GM18511 (cell line): Measurements from ENCODE around the gene ST8SIA5.

Source experiments
- ATAC-seq: cut with Tn5 transposase; IDR thresholded peaks from one replicate; pipeline ENCODE4 v1.9.1; 2021; ENCODE audit warnings: mild to moderate bottlenecking, moderate library complexity; ENCODE audit not compliant: unreplicated experiment

Gene ST8SIA5

DNA sequence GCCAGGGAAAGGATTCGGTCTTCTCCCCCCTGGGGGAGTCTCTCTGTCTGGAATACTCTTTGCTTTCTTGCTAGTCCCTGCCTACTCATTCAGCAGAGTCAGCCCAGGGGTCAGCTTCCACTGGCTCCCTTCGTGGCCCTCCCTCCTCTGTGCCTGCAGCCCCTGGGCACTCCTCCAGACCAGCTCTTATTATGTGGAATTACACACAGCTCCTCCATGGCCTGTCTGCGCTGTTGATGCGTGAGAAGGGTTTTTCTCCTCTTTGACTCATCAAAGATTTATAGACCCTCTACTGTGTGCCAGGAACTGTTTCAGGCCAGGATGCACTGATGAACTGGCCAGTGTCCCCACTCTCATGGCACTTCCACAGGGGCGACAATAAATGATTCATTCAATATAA, 44.4 kb downstream of the ST8SIA5 start:
- ATAC-seq: no peak

DNA sequence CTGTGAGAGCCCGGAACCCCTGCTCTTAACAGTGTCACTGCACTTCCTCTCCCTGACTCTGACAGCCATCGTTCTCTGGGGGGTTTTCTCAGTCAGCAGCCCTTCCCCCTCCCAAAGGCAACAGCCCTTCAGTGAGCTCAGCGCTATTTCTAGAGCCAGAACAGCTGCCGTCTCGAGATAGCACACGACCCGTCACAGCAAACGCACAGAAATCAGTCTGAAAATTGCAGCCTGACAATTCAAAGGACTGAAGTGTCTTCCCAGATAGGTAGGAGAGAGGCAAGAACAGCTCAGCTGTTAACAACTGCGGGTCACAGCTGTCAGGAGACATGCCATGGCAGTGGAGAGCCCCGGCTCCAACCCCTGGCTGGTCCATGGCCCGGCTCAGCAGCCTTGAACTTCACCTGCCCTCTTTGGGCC, 45.4 kb downstream of the ST8SIA5 start:
- peak; percentile 80 for ATAC-seq

DNA sequence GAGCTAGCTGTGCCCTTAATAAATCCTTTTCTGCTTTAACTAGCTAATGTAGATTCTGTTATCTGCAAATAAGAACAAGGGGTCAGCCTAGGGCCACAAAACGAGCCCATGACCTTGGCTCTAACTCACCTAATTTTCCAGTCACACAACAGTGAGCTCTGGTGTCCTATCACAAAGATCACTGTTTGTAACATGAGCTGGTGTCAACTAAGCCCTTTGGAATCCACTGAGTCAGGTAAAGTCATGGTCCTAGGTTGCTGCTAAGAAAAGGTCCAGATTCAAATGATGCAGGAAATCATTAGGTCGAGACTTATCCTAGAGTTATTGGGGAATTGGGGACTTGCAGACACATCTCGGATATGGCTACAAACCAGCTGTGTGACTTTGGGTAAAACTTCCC, 49.9 kb downstream of the ST8SIA5 start:
- ATAC-seq: no peak

DNA sequence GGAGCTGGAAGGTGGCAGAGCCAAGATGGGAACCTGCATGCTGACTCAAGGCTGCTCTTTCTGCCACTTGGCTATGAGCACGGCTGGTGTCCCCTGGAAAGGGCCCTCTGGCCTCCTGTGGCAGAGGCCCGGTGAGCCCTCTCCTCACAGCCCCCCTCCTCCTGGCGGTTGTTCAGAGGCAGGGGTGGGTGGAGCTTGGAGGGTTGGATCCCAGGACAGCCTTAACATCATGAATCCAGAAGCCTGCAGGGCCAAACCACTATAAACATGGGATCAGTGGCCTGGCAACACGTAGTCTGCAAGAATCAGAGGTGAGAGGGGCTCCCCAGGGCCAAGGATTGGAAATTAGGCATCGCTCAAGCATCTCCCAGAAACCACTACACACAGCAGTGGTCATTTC, 51.3 kb downstream of the ST8SIA5 start:
- ATAC-seq: no peak

DNA sequence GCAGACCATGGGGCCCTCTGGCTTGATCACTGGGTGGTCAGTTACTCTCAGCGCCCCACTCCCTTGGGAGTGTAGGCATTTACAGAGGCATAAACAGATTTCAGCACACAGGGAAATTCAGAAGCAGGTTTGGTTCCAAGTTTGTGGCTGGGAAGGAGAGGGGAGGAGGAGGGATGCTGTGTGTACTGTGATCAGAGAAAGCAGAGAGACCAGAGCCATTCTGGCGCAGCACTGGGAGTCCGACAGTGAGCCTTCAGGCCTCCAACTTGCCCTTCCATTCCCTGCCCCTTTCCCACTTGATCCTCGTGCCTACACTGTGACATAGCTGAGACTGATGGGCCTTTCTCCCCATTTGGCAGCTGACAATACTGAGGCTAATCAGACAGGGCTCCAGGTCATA, 52.0 kb downstream of the ST8SIA5 start:
- ATAC-seq: no peak

DNA sequence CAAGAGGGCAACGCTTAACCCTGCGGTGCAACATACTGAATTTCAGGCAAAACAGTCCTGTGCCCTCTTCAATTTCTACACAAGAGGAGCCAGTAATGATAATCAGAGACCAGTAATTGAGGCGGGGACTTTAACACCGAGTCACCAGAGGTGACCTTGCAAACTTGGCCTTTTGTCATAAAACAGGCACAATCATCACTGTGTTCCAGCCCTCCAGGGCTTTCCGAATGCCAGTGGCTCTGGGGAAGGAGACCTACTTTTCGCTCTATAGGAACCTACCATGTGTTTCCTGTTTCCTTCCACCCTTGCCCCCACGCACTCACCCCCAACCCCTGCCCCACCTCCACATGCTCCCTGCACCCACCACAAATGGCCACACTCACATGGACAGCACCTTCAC, 52.7 kb downstream of the ST8SIA5 start:
- no peak for ATAC-seq

DNA sequence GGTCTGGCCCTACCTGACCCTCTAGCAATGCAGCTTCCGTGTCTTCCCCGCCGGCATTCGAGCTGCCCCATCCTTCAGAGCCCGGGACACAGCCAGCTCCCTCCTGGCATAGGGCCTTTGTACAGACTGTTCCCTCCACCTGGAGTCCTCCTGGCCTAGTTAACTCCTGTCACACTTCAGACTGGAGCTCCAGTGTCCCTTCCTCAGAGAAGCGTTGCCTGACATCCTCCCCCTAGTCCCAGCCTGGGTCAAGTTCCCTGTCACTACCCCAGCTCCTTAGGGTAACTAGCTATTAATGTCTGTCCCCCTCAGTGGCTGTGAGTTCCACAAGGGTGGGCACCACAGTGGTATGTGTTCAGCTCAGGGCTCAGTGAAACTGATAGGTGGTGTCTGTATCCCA, 54.4 kb downstream of the ST8SIA5 start:
- no peak for ATAC-seq

DNA sequence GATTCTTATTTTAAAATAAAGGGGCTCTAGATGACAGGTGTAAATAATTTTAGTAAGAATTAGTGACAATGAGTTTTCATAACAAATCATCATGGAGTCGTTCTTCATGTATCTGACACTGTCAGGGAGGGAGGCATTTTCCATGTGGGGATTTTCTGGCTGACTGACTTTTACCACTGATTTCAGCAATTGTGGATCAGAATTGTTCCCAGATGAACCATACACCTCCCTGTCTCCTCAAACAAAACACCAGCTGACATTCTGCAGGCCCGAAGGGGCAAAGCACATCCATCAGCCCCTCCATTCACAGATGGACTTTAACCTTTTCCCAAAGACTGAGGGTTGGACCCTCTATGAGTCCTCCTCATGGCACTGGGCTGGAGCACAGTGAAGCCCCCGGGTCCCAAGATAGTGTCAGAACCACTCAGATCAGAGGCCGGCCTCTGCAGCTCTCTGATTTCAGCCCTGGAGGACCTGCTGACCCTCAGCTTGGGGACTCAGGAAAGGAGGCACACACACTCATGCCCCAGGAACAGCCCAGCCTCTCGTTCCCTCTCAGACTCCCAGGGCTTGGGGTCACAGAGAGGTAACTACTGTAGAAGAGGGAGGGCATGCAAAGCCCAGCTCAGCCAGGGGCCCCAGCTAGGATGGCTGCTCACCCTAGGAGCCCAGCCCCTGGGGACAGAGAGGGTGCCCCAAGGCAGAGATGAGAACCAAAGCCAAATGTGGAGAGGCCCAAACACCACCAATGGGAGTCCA, 56.6 kb downstream of the ST8SIA5 start:
- no peak for ATAC-seq

DNA sequence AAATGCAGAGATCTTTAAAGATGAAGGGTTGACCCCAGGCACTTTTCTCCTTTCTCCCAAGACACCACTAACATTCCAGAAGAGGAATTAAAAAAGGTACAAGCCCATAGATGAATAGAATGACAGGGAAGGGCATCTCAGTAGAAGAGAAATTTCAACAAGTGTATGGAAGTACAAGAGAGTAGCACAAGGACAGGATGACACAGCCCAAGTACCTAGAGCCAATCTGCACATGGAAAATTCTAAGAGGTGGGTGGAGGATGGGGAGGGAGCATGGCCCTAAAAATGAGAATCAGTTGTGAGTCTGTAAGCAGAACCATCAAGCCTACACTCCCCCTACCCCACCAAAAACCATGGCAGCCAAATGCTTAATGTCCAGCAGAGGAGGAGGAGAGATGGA, 60.2 kb downstream of the ST8SIA5 start:
- ATAC-seq: no peak

DNA sequence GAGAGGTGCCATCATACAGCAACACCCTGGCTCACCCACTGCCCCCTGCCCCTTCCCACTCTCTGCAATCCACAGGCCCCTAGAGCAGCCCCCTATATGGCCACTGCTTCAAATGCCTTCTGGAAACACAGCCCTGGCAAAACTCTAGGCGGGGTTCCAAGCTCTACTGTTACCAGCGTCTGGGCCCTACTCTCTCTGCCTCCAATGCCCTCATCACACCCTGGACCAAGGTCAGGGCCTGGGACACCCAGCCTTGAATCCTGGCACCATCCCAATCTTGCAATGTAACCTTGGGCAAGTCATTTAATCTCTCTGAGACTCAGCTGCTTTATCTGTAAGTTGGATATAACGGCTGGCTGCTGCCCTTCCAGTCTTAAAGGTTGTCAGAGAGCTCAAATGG, 60.6 kb downstream of the ST8SIA5 start:
- no peak for ATAC-seq

DNA sequence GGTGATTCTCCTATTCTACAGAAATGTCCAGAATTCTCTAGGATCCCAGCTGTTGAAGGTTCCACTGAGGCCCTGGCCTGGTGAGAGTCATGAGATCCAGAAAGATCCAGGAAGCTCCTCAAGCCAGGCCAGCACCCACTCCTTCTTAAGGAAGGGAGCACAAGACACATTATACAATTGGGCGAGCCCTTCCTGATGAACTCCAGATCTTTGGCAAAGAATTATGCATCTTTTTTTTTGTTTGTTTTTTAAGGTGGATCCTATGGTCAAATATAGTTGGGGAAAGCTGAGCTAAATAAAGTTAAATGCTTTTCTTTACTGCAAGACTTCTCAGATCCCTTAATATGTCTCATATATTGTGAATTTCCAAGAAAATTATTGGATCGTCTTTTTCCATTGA, 62.9 kb downstream of the ST8SIA5 start:
- no peak for ATAC-seq

DNA sequence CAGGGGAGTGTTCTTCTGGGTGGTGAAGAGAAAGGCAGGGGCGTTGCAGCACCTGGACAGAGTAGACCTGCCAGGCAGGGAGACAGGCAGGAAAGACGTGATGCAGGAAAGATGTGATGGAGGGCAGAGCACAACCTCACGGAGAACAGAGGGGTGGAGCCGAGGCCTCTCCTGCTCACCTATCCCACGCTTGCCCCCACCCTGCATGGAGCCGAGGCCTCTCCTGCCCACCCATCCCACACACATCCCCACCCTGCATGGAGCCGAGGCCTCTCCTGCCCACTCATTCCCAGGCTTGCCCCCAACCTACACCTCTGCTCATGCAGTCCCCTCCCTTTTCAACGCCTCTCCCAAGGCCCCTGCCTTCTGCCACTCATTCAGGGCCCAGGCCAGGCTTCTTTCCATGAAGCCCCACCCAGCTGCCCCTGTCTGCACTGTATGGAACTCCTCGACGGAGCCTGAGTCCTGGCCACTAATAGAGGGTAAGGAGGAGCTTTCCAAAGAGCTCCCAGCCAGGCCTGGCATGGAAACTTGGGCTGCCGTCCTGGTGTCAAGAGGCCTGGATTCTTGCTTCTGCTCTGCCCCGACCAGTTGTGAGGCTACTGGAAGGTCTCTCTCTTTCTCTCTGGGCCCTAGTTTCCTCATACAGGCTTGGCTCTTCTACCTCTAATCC, 67.9 kb downstream of the ST8SIA5 start:
- ATAC-seq: no peak

DNA sequence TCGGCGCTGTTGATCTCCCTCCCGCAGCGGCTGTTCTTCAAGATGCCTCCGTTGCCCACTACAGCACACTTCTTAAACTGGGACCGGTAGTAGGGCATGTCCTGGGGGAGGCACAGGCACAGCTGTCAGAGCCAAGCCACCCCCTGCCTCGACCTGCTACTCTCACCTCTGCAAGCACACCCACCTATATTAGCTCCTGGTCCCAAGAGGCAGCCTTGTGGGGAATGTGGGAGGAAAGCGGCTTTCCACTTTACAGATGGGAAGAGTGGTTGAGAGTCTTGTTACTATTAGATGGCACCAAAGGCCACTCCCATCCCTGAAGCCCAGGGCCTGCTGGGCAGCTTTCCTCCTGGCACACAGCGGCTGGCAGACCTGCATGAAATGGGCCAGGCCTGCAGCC, 70.7 kb downstream of the ST8SIA5 start:
- no peak for ATAC-seq

DNA sequence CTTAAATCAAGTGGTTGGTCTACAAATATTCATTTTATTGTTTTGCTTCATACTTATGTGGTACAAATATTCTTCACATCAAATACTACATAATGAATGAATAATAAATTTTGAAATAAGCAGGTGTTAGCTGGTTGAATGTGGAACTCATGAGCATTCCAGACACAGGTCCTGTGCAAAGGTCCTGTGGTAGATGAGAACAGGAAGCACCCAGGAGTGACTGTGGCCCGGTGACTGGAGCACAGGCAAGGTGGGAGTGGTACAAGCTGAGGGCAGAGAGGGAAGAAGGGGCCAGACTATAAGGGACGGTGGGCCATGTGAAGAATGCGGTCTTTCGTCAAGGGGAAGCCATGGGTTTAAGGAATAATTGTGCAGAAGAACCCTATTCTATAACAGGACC, 73.6 kb downstream of the ST8SIA5 start:
- no peak for ATAC-seq

DNA sequence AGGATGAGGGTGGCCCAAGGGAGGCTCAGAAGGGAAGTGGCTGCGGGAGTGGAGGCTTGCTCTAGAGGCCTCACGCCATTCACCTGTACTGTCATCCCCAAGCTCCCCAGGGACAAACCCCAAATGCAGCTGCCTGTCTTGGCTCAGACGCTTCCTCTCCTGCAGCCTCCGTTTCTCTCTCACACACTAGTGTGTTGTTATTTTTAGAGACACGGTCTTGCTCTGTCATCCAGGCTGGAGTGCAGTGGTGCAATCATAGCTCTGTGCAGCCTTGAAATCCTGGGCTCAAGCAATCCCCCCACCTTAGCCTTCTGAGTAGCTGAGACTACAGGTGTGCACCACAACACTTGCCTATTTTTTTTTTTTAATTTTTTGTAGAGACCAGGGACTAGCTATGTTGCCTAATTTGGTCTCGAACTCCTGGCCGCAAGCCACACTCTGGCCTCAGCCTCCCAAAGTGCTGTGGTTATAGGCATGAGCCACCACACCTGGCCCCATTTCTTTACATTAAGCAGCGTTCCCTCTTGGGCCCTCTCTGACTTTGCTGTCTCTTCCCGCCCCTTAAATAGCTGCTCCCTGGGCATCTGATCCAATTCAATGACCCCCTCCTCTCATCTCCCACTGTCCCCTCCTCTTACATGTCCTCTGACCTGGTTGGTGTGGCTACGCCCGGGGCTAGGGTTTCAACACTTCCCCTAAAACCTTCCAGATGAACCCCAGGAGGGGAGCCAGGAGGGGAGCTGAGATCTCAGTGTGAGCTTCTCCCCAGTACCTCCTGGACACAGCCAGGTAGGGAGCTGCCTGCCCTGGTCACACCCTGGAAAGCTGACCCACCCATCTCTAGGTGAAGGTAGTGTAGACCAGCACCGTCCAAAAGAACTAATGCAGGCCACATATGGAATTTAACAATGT, 75.8 kb downstream of the ST8SIA5 start:
- ATAC-seq: no peak

DNA sequence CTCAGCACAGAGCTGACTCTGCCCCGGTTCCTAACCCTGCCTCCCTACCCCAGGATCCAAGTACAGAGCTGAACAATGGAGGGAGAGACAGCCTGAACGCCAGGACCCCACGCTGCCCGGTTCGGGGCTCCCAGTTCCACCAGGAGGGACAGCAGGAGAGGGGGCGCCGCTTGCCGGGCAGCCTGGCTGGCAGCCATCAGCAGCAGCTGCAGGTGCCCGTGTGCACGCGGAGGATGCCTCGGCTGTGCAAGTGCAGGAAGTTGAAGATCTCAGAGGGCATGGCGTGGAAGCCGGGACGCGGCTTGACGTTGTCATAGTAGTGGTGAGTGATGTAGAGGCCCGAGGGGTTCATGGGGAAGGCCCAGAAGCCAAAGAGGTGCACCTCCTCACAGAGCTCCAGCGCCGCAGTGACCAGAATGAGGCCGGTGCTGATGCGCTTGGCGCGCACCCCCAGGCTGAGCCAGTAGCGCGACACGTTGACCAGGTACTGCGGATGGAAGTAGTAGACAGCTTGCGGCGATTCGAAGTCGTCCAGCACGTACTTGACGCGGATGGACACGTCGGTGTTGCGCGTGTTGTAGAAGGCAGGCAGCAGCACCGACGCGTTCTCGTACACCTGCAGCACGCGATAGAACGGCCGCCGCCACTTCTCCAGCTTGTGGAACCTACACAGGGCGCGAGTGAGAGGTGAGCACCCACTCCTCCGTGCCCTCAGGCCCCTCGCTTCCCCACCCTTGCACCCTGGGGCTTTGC, 76.8 kb downstream of the ST8SIA5 start:
- no peak for ATAC-seq

DNA sequence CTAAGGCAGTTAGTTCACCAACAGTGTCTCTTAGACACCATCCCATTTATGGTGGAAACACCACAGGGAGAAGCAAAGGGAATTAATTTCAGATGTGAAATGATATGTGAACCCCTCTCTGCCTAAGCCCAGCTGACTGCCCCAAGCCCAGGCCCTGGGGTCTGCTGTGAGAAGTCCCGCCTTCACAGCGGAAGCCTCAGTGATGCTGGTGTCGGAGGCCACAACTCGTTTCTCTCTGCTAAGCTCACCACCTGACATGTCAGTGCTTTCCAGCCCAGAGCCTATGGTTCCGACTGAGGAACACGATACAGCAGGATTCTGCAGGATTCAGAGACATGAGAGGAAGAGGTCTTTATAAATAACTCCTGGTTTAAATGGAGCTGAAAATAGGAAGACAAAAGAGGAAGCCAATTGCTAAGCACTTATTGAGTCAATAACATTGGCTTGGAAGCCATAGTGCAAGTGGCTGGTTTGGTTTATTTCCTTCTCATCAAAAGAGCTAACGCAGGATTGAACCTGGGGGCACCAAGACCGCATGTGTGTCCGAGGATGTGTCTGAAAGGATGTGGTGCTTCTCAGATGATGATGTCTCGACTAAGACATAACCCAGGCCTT, 78.0 kb downstream of the ST8SIA5 start:
- no peak for ATAC-seq

DNA sequence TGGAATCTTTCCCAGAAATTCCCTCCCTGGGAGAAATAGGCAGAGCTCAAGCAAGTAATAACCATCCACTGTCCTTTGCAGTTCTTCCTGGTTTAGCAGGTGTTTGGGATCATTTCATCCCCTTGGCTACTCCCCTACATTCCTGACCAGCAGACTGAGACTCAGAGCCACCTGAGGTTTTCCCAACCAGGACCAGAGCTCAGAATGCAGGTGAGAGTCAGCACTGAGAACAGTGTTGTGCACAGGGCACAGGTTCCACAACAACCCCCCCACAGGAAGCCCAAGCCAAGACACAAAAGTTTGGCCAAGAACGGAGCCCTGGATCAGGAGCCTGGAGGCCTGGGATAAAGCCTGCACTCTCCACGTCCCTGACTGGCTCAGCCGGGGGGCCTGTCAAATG, 78.8 kb downstream of the ST8SIA5 start:
- no peak for ATAC-seq

DNA sequence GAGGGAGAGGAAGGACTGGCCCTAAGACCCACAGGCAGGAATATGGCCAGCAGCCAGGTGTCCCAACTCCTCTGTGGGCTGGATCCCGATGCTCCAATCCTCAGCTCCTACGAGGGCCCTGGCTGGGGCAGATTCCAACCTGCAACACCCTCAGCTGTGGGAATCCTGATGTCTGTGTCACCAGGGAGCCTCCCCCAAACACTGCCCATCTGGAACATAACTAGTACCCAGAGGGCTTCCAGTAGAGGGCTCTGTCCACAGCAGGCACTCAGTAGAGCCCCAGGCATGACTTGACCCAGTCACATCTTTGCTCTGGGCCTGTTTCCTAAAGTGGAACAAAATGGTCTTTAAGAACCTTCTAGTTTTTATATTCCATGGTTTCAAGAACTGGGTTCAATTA, 79.2 kb downstream of the ST8SIA5 start:
- ATAC-seq: no peak

DNA sequence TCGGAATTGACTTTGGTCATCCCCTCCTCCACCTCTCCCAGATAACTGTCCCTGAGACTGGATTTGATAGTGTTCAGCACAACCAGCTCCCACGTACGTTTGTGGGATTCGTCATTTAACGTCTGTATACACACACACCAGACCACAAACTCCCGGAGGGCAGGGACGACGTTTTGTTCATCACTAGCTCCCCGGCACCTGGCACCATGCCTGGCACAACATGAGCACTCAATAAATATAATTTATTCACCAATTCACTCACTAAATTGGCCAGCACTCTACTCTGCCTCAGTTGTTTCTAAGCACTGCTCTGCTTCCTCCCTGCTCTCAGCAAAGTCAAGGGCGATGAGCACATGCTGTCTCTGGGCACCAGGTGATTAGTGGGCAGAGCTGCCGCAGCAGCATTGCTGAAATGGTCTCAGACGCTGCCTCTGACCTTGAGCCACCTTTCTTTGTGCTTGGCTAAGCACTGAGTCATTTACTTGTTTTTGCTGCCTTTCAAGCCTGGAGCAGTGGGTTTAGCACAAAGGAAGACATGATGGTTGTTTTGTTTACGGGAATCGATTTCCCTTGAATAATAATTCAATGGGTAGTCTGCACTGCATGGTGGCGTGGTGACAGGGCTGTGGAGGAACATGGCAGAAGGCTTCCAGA, 80.5 kb downstream of the ST8SIA5 start:
- no peak for ATAC-seq
